Activated CD4-positive, CD25-positive, alpha-beta regulatory T cell treated with anti-CD3 and anti-CD28 coated beads, Interleukin-2, amount 50 U/mL, for 72 hours (primary cell): ENCODE measurements around the gene DENND2C.

ENCODE experiments used
- DNase-seq: peaks from one replicate; pipeline ENCODE4 v3.0.0; 2021

The DENND2C gene

DNA sequence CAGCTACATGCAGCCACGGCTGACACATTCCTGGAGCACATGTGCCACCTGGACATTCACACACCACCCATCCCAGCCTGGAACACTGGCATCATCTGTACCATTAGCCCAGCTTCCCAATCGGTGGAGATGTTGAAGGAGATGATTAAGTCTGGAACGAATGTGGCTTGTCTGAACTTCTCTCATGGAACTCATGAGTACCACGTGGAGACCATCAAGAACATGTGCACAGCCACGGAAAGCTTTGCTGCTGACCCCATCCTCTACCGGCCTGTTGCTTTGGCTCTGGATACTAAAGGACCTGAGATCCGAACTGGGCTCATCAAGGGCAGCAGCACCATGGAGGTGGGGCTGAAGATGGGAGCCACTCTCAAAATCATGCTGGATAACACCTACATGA is 133.8 kb downstream of the DENND2C start:
- DNase-seq = no peak

- no peak for DNase-seq
Observed at GRCh38 chr1:114535401-114535800, 134.4 kb downstream of the DENND2C start.
